SK-N-SH (cell line): ENCODE data around the gene CLIC5.

Source experiments
- CHD2 ChIP-seq: fragments of 150-350 bp; IDR thresholded peaks from 2 replicates; pipeline ENCODE4 v1.6.1; 2018; ENCODE audit warnings: low read length; ENCODE audit not compliant: partially characterized antibody
- ELF1 ChIP-seq: IDR thresholded peaks from 2 replicates; pipeline ENCODE4 v1.4.0; 2012
- FOXJ3 ChIP-seq: sonication (generic); formaldehyde crosslinking; IDR thresholded peaks from 2 replicates; pipeline ENCODE4 v1.5.1; 2020; ENCODE audit warnings: mild to moderate bottlenecking, missing genetic modification reagents
- JUND ChIP-seq: IDR thresholded peaks from 2 replicates; pipeline ENCODE4 v1.4.0; 2012
- MXI1 ChIP-seq: IDR thresholded peaks from 2 replicates; pipeline ENCODE4 v1.6.1; 2012; ENCODE audit warnings: mild to moderate bottlenecking, low read depth, low read length, improper control_type of control experiment
- NFIC ChIP-seq: IDR thresholded peaks from 2 replicates; pipeline ENCODE4 v1.4.0; 2012; ENCODE audit warnings: borderline replicate concordance
- RAD21 ChIP-seq: IDR thresholded peaks from 2 replicates; pipeline ENCODE4 v1.6.1; 2012; ENCODE audit warnings: mild to moderate bottlenecking, low read length
- SMC3 ChIP-seq: IDR thresholded peaks from 2 replicates; pipeline ENCODE4 v1.6.1; 2012; ENCODE audit warnings: low read depth, low read length, improper control_type of control experiment
- TF ChIP-seq, protein P1 (sequence below): fragments of 200-600 bp; sonication (generic); IDR thresholded peaks from 2 replicates; pipeline ENCODE4 v1.6.1; 2017; ENCODE audit warnings: antibody characterized with exemption, mild to moderate bottlenecking, moderate library complexity
- TF ChIP-seq, protein P2 (sequence below): fragments of 150-350 bp; IDR thresholded peaks from 2 replicates; pipeline ENCODE4 v1.6.1; 2017; ENCODE audit warnings: antibody characterized with exemption, low read length, low read depth, borderline replicate concordance
- TF ChIP-seq, protein P3 (sequence below): IDR thresholded peaks from 2 replicates; pipeline ENCODE4 v1.6.1; 2012; ENCODE audit warnings: mild to moderate bottlenecking, low read depth, low read length, moderate library complexity
- TF ChIP-seq, protein P4 (sequence below): IDR thresholded peaks from 2 replicates; pipeline ENCODE4 v1.4.0; 2012; ENCODE audit warnings: low read depth, borderline replicate concordance
- TF ChIP-seq, protein P5 (sequence below): IDR thresholded peaks from 2 replicates; pipeline ENCODE4 v1.4.0; 2012; ENCODE audit warnings: low read depth

DNA sequence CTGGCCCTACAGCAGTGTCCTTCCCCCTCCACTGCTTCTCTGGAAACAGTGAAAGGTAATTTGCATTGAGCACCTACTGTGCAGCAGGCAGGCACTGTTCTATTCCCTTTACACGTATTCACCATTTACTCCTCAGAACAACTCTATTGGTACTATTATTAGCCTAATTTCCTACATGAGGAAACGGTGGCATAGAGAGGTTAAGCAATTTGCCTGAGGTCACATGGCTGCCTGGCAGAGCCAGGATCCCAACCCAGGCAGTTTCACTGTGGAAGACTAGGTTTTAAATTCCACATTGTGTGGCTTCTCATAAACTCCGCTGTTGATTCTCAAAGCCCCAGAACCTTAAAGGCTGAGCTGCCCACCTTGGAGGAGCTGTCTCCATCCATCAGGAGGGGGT lies 72.7 kb downstream of the CLIC5 start:
- TF ChIP-seq MXI1 (no peak), FOXJ3 (CRISPR knock-in tag) (no peak), SMC3 (no peak), RAD21 (no peak), NFIC (no peak), CHD2 (no peak), JUND (no peak), ELF1 (no peak)
- TF ChIP-seq, protein P1, sequence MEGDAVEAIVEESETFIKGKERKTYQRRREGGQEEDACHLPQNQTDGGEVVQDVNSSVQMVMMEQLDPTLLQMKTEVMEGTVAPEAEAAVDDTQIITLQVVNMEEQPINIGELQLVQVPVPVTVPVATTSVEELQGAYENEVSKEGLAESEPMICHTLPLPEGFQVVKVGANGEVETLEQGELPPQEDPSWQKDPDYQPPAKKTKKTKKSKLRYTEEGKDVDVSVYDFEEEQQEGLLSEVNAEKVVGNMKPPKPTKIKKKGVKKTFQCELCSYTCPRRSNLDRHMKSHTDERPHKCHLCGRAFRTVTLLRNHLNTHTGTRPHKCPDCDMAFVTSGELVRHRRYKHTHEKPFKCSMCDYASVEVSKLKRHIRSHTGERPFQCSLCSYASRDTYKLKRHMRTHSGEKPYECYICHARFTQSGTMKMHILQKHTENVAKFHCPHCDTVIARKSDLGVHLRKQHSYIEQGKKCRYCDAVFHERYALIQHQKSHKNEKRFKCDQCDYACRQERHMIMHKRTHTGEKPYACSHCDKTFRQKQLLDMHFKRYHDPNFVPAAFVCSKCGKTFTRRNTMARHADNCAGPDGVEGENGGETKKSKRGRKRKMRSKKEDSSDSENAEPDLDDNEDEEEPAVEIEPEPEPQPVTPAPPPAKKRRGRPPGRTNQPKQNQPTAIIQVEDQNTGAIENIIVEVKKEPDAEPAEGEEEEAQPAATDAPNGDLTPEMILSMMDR: no peak
- TF ChIP-seq, protein P2, sequence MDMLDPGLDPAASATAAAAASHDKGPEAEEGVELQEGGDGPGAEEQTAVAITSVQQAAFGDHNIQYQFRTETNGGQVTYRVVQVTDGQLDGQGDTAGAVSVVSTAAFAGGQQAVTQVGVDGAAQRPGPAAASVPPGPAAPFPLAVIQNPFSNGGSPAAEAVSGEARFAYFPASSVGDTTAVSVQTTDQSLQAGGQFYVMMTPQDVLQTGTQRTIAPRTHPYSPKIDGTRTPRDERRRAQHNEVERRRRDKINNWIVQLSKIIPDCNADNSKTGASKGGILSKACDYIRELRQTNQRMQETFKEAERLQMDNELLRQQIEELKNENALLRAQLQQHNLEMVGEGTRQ: no peak
- TF ChIP-seq, protein P3, sequence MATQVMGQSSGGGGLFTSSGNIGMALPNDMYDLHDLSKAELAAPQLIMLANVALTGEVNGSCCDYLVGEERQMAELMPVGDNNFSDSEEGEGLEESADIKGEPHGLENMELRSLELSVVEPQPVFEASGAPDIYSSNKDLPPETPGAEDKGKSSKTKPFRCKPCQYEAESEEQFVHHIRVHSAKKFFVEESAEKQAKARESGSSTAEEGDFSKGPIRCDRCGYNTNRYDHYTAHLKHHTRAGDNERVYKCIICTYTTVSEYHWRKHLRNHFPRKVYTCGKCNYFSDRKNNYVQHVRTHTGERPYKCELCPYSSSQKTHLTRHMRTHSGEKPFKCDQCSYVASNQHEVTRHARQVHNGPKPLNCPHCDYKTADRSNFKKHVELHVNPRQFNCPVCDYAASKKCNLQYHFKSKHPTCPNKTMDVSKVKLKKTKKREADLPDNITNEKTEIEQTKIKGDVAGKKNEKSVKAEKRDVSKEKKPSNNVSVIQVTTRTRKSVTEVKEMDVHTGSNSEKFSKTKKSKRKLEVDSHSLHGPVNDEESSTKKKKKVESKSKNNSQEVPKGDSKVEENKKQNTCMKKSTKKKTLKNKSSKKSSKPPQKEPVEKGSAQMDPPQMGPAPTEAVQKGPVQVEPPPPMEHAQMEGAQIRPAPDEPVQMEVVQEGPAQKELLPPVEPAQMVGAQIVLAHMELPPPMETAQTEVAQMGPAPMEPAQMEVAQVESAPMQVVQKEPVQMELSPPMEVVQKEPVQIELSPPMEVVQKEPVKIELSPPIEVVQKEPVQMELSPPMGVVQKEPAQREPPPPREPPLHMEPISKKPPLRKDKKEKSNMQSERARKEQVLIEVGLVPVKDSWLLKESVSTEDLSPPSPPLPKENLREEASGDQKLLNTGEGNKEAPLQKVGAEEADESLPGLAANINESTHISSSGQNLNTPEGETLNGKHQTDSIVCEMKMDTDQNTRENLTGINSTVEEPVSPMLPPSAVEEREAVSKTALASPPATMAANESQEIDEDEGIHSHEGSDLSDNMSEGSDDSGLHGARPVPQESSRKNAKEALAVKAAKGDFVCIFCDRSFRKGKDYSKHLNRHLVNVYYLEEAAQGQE: no peak
- TF ChIP-seq, protein P4, sequence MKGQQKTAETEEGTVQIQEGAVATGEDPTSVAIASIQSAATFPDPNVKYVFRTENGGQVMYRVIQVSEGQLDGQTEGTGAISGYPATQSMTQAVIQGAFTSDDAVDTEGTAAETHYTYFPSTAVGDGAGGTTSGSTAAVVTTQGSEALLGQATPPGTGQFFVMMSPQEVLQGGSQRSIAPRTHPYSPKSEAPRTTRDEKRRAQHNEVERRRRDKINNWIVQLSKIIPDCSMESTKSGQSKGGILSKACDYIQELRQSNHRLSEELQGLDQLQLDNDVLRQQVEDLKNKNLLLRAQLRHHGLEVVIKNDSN: no peak
- TF ChIP-seq, protein P5, sequence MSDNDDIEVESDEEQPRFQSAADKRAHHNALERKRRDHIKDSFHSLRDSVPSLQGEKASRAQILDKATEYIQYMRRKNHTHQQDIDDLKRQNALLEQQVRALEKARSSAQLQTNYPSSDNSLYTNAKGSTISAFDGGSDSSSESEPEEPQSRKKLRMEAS: no peak
